ENCODE results near the gene ASXL1.

ASXL1 gene

DNA sequence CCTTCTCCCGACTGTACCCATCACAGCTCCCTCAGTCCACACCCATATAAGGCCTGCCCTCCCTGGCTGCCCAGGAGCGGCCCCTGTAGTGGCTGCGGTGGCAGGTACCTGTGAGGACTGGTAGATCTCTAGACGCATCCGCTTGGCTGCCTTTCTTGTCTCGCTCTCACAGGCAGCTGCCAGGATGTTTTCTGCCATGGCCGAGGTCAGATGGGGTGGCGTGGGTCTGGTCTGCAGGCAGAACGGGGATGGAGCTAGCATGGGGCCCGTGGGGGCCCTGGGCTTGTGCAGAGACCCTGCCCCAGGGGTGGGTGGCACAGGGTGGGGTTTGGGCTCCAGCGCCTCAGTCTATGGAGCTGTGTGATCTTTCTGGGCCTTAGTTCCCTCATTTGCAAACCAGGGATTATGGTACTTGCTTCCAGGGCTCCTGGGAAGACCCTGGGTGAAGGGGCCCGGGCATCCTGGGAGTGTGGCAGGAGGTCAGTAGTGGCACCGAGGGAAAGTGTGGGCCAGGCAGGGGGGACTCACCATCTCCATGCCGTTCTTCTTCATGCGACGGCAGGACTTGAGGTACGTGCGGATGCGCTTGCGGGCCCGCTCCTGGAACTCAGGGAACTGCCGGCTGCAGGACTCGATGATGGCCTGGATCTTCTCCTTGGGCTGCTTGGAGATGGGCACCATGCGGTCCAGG, 94.8 kb downstream of the ASXL1 start:
- H3K36me3 ChIP-seq: peaks cover 52% of the 10 kb centered on the region
- no peak overlapping the region for H3K4me3 ChIP-seq (ENCODE audit: low read depth, low read length)
- H3K9me3 ChIP-seq: no peaks in the 10 kb centered on the region
- no peaks in the 10 kb centered on the region for H3K27me3 ChIP-seq
- no peak for DNase-seq
- H3K4me1 ChIP-seq: peaks cover 47% of the 10 kb centered on the region
- TF ChIP-seq, protein P1, sequence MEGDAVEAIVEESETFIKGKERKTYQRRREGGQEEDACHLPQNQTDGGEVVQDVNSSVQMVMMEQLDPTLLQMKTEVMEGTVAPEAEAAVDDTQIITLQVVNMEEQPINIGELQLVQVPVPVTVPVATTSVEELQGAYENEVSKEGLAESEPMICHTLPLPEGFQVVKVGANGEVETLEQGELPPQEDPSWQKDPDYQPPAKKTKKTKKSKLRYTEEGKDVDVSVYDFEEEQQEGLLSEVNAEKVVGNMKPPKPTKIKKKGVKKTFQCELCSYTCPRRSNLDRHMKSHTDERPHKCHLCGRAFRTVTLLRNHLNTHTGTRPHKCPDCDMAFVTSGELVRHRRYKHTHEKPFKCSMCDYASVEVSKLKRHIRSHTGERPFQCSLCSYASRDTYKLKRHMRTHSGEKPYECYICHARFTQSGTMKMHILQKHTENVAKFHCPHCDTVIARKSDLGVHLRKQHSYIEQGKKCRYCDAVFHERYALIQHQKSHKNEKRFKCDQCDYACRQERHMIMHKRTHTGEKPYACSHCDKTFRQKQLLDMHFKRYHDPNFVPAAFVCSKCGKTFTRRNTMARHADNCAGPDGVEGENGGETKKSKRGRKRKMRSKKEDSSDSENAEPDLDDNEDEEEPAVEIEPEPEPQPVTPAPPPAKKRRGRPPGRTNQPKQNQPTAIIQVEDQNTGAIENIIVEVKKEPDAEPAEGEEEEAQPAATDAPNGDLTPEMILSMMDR (IDR thresholded peaks at IDR 0.05; ENCODE audit: low read depth, low read length): no peak

DNA sequence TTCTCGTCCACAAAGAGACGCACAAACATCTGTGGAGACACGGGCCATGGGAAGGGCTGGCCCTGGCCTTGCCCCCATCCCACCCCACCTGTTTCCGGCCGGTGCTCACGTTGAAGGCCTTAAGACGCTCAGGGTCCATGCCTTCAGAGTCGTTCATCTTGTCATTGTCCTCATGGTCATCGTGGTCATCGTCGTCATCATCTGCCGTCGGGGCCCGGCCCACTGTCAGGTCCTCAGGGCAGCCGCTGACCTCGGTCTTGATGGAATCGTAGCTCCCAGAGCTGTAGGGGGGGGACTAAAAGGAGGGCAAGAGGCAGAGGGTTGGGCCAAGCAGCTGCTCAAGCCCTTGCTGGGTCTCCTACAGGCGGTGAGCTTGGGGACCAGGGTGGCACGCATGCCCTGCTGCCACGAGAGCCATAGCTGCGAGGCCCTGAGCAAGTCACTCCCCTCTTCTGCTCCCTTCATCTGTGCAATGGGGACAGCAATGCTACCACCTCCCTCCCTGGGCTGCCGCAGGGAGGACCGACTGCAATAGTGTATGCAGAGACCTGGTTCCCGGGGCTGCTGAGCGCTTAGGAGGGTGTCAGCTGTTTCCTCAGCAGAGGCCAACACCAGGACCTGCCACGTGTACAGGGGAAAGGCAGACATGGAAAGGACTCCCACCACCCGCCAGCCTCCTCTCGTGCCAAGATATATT, 95.5 kb downstream of the ASXL1 start:
- no peaks in the 10 kb centered on the region for H3K9me3 ChIP-seq
- H3K27me3 ChIP-seq: no peaks in the 10 kb centered on the region
- H3K4me1 ChIP-seq: peaks cover 49% of the 10 kb centered on the region
- no peak overlapping the region for H3K4me3 ChIP-seq (ENCODE audit: low read depth, low read length)
- H3K36me3 ChIP-seq: peaks cover 47% of the 10 kb centered on the region
- TF ChIP-seq, protein P1 (IDR thresholded peaks at IDR 0.05; ENCODE audit: low read depth, low read length): no peak
- no peak for DNase-seq

DNA sequence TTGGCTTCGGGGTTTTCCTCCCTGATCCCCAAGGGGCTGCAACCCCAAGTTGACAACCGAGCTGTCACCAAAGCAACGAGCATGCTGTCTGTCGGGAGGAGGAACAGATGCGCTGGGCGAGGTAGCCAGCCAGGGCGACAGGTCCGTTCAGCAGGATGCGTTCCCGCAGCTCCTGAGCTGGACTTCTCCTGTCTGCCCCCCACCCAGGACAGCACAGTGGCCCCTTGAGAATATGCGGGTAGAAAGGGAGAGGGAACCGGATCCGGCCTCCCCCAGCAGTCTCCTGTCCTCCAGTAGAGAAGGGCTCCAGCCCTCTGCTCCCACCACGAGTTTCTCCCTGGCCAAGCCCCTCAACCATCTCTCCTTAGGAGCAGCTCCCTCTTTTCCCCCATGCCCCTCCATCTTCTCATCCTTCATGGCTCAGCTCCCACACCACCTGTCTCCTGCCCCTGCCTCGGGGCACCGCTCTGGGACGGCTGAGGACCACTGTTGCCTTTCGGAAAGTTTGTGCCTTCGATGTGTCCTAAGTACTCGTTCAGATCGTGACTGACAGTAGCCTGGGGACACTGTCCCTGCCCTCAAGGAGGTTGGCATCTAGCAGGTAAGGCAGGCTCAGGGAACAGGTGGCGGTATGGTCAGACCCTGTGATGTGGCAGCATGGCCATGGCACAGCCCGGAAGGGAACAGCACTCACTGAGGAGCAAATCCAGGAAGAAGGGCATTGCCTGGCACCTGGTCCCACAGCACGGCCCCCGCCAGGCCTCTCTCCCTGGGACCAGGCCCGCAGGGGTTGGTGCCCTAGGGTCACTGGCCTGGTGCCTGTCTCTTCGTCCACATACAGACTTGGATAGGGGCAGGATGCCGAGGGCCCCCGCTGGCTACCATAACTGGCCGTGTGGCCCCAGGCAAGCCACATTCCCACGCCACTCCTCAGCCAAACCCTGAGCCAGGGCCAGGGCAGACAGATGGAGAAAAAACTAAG, 96.3 kb downstream of the ASXL1 start:
- Histone ChIP-seq H3K4me1 (peaks cover 42% of the 10 kb centered on the region), H3K4me3 (ENCODE audit: low read depth, low read length) (no peak overlapping the region), H3K27me3 (no peaks in the 10 kb centered on the region), H3K9me3 (no peaks in the 10 kb centered on the region), H3K36me3 (peaks cover 47% of the 10 kb centered on the region)
- no peak for DNase-seq
- TF ChIP-seq, protein P1 (IDR thresholded peaks at IDR 0.05; ENCODE audit: low read depth, low read length): no peak

- Histone ChIP-seq H3K4me1 (peaks cover 33% of the 10 kb centered on the region), H3K4me3 (ENCODE audit: low read depth, low read length) (no peak overlapping the region), H3K9me3 (no peaks in the 10 kb centered on the region), H3K36me3 (peaks cover 47% of the 10 kb centered on the region), H3K27me3 (no peaks in the 10 kb centered on the region)
- no peak for DNase-seq
- TF ChIP-seq, protein P1 (IDR thresholded peaks at IDR 0.05; ENCODE audit: low read depth, low read length): no peak
Measured at GRCh38 chr20:32455171-32455900, 97.2 kb downstream of the ASXL1 start.

DNA sequence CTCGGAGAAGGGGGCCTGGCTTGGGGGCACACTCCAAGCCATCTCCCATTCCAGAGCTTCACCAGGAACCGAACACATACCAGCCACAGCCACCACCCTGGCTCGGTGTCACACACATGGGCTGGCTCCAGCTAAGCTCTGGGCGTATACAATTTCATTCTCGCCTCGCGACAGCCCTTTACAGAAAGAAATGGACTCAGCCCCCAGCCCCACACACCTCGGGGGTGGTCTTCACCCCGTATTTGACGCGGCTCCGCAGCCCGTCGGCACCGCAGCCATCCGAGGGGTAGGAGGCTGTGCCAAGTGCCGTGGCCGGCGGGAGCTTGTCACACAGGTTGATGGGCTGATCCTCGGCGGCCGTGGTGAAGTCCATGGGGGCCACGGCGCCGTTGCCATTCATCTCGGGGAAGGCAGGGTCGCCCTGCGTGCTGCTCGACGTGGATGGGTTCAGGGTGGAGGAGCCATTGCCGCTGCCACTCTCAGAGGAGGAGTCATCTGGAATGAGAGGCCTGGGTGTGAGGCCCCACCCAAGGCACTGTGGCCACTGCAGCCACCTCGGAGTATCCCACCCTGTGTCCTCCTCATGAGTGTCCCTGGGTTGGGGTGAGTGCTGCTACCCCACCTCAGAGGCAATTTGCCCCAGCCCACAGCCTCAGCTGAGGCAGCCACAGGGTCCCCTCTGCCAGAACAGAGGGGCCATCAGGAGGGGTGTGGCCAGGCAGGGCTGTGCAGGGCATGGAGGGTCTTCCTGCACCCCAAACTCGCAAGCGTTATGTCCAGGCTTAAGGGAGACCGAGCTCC, 98.0 kb downstream of the ASXL1 start:
- DNase-seq: no peak
- no peaks in the 10 kb centered on the region for H3K27me3 ChIP-seq
- H3K9me3 ChIP-seq: no peaks in the 10 kb centered on the region
- H3K4me3 ChIP-seq (ENCODE audit: low read depth, low read length): no peak overlapping the region; the same call in 1 of the 2 replicates
- TF ChIP-seq, protein P1 (IDR thresholded peaks at IDR 0.05; ENCODE audit: low read depth, low read length): no peak
- peaks cover 25% of the 10 kb centered on the region for H3K4me1 ChIP-seq
- peaks cover 40% of the 10 kb centered on the region for H3K36me3 ChIP-seq

Data from BE2C (cell line).